Kidney capillary endothelial cell (primary cell): ENCODE measurements around the gene ST13.
"Not testable (repeated sequence)": the region's sequence is repeated elsewhere in the genome, so short reads cannot be mapped to it uniquely, and the experiment has no call there.

Experiments
- DNase-seq: peaks from one replicate; pipeline ENCODE4 v3.0.0-alpha.2; 2018; ENCODE audit warnings: low spot score

ST13 gene

GRCh38 chr22:40782521-40782920, 73.9 kb downstream of the ST13 start:
- DNase-seq, result no peak

- DNase-seq, result not testable (repeated sequence)
Observed at GRCh38 chr22:40781749-40782148, 74.7 kb downstream of the ST13 start.
